Activated CD8-positive, alpha-beta memory T cell treated with anti-CD3 and anti-CD28 coated beads, Interleukin-2, amount 10 ng/mL, durations not matched to agents 7 days and 5 days (primary cell): ENCODE measurements around the gene CHMP1B. TPM values are rescaled to one million over a fixed set of nuclear protein-coding genes. Genes with fewer than 3 reads are reported as not detected.

ENCODE experiments used
- ATAC-seq: fragments of 150-1000 bp; cut with Tn5 transposase; one replicate; pipeline ENCODE4 v1.10.0; 2021; ENCODE audit warnings: moderate library complexity
- CTCF ChIA-PET: fragments of 350-600 bp; sonication (Branson Sonifier 250); formaldehyde crosslinking; loops from one replicate; lab custom pipeline; 2021; ENCODE audit warnings: antibody characterized with exemption; lab: Charles Lee
- DNase-seq: peaks from one replicate; pipeline ENCODE4 v3.0.0-alpha.2; 2020
- H3K27ac Mint-ChIP-seq: one replicate; pipeline ENCODE4 v1.8.0; 2021; ENCODE audit warnings: mild to moderate bottlenecking, mixed read lengths
- H3K27me3 Mint-ChIP-seq: one replicate; pipeline ENCODE4 v1.8.0; 2021; ENCODE audit warnings: mixed read lengths
- H3K36me3 Mint-ChIP-seq: one replicate; pipeline ENCODE4 v1.8.0; 2021; ENCODE audit warnings: mild to moderate bottlenecking, mixed read lengths
- H3K4me1 Mint-ChIP-seq: one replicate; pipeline ENCODE4 v1.8.0; 2021; ENCODE audit warnings: mixed read lengths
- H3K4me3 Mint-ChIP-seq: one replicate; pipeline ENCODE4 v1.8.0; 2021; ENCODE audit warnings: mild to moderate bottlenecking, moderate library complexity, mixed read lengths
- H3K9me3 Mint-ChIP-seq: one replicate; pipeline ENCODE4 v1.8.0; 2022; ENCODE audit warnings: low read depth, mixed read lengths
- total RNA-seq, 2 experiments: library from RNA; stranded (reverse); gene quantifications; one replicate each; pipeline ENCODE4 v1.2.3, GENCODE V29; 2021

CHMP1B gene
- 10 to 100 TPM; 23.4 to 27.1 TPM for total RNA-seq

GRCh38 chr18:11851146-11851805, at the start of gene CHMP1B:
Gene CHMP1B, plus strand, starts transcription at chr18:11851413. Its CDS starts 99 bp downstream, at chr18:11851512.
- CTCF ChIA-PET, result interaction anchor here (2.0 kb wide), 1 partner anchor 144 kb away, joined by 6 read pairs; no protein-coding TSS in a partner anchor
- H3K4me3 Mint-ChIP-seq, result peak within 1 kb of the TSS; percentile 98

GRCh38 chr18:11801573-11801972, 49.6 kb upstream of the CHMP1B start:
- Mint-ChIP-seq H3K36me3 (no peaks in the 10 kb centered on the region), H3K9me3 (no peaks in the 10 kb centered on the region), H3K27me3 (peaks cover 21% of the 10 kb centered on the region), H3K27ac (no peak overlapping the region), H3K4me3 (no peak overlapping the region), H3K4me1 (no peaks in the 10 kb centered on the region)
- DNase-seq, result no peak
- ATAC-seq, result no peak
- CTCF ChIA-PET, result no interaction called here

More at GRCh38 chr18:11851146-11851805, at the start of gene CHMP1B:
- H3K27me3 Mint-ChIP-seq, result no peaks in the 10 kb centered on the region
- peak within 1 kb of the TSS; percentile 99 for H3K27ac Mint-ChIP-seq
- H3K9me3 Mint-ChIP-seq, result no peaks in the 10 kb centered on the region
- peak; percentile 94 for ATAC-seq
- H3K4me1 Mint-ChIP-seq, result peaks cover 25% of the 10 kb centered on the region
- H3K36me3 Mint-ChIP-seq, result peaks cover 3% of the 10 kb centered on the region
- peak; percentile 98 for DNase-seq

- Mint-ChIP-seq H3K4me1 (no peaks in the 10 kb centered on the region), H3K4me3 (no peak overlapping the region), H3K27ac (no peak overlapping the region), H3K36me3 (no peaks in the 10 kb centered on the region), H3K9me3 (no peaks in the 10 kb centered on the region), H3K27me3 (peaks cover 21% of the 10 kb centered on the region)
- DNase-seq (no peak), ATAC-seq (no peak)
- CTCF ChIA-PET, result no interaction called here
These were observed 49.1 kb upstream of the CHMP1B start for GRCh38 chr18:11802158-11802557.

GRCh38 chr18:11802586-11802985, 48.6 kb upstream of the CHMP1B start:
- ATAC-seq (no peak), DNase-seq (no peak)
- Mint-ChIP-seq H3K27me3 (peaks cover 20% of the 10 kb centered on the region), H3K27ac (no peak overlapping the region), H3K9me3 (no peaks in the 10 kb centered on the region), H3K4me3 (no peak overlapping the region), H3K4me1 (no peaks in the 10 kb centered on the region), H3K36me3 (no peaks in the 10 kb centered on the region)
- CTCF ChIA-PET, result no interaction called here

- no peaks in the 10 kb centered on the region for H3K36me3 Mint-ChIP-seq
- CTCF ChIA-PET, result no interaction called here
- no peaks in the 10 kb centered on the region for H3K4me1 Mint-ChIP-seq
- no peak overlapping the region for H3K27ac Mint-ChIP-seq
- DNase-seq, result no peak
- no peaks in the 10 kb centered on the region for H3K9me3 Mint-ChIP-seq
- H3K4me3 Mint-ChIP-seq, result no peak overlapping the region
- no peak for ATAC-seq
- H3K27me3 Mint-ChIP-seq, result peaks cover 11% of the 10 kb centered on the region
These were observed 44.0 kb upstream of the CHMP1B start for GRCh38 chr18:11807233-11807632.

- no peaks in the 10 kb centered on the region for H3K36me3 Mint-ChIP-seq
- no peaks in the 10 kb centered on the region for H3K4me1 Mint-ChIP-seq
- no peaks in the 10 kb centered on the region for H3K9me3 Mint-ChIP-seq
- peaks cover 11% of the 10 kb centered on the region for H3K27me3 Mint-ChIP-seq
- ATAC-seq (no peak), DNase-seq (no peak)
- H3K27ac Mint-ChIP-seq, result no peak overlapping the region
- CTCF ChIA-PET, result no interaction called here
- H3K4me3 Mint-ChIP-seq, result no peak overlapping the region
These were observed 43.0 kb upstream of the CHMP1B start for GRCh38 chr18:11808001-11808855.

GRCh38 chr18:11809895-11810294, 41.3 kb upstream of the CHMP1B start:
- ATAC-seq, result no peak
- Mint-ChIP-seq H3K9me3 (no peaks in the 10 kb centered on the region), H3K4me3 (no peak overlapping the region), H3K27ac (no peak overlapping the region), H3K27me3 (peaks cover 11% of the 10 kb centered on the region), H3K4me1 (no peaks in the 10 kb centered on the region), H3K36me3 (no peaks in the 10 kb centered on the region)
- no peak for DNase-seq
- CTCF ChIA-PET, result no interaction called here

- Mint-ChIP-seq H3K4me3 (no peak overlapping the region), H3K9me3 (no peaks in the 10 kb centered on the region), H3K27me3 (peaks cover 11% of the 10 kb centered on the region), H3K36me3 (no peaks in the 10 kb centered on the region), H3K27ac (no peak overlapping the region), H3K4me1 (no peaks in the 10 kb centered on the region)
- no peak for DNase-seq
- CTCF ChIA-PET, result no interaction called here
- ATAC-seq, result no peak
These were observed 40.8 kb upstream of the CHMP1B start for GRCh38 chr18:11810379-11810778.

GRCh38 chr18:11811009-11811408, 40.2 kb upstream of the CHMP1B start:
- CTCF ChIA-PET, result no interaction called here
- Mint-ChIP-seq H3K36me3 (no peaks in the 10 kb centered on the region), H3K4me1 (no peaks in the 10 kb centered on the region), H3K4me3 (no peak overlapping the region), H3K9me3 (no peaks in the 10 kb centered on the region), H3K27ac (no peak overlapping the region), H3K27me3 (peaks cover 6% of the 10 kb centered on the region)
- DNase-seq, result no peak
- ATAC-seq, result no peak

- Mint-ChIP-seq H3K9me3 (no peaks in the 10 kb centered on the region), H3K4me3 (no peak overlapping the region), H3K4me1 (no peaks in the 10 kb centered on the region), H3K36me3 (no peaks in the 10 kb centered on the region), H3K27ac (no peak overlapping the region), H3K27me3 (peaks cover 13% of the 10 kb centered on the region)
- CTCF ChIA-PET, result no interaction called here
- ATAC-seq (no peak), DNase-seq (no peak)
These were observed 34.0 kb upstream of the CHMP1B start for GRCh38 chr18:11817229-11817628.

GRCh38 chr18:11818486-11819203, 32.6 kb upstream of the CHMP1B start:
- ATAC-seq (no peak), DNase-seq (no peak)
- Mint-ChIP-seq H3K4me3 (no peak overlapping the region), H3K9me3 (no peaks in the 10 kb centered on the region), H3K27ac (no peak overlapping the region), H3K4me1 (no peaks in the 10 kb centered on the region), H3K36me3 (no peaks in the 10 kb centered on the region), H3K27me3 (peaks cover 13% of the 10 kb centered on the region)
- CTCF ChIA-PET, result no interaction called here

- Mint-ChIP-seq H3K4me3 (no peak overlapping the region), H3K9me3 (no peaks in the 10 kb centered on the region), H3K36me3 (no peaks in the 10 kb centered on the region), H3K4me1 (no peaks in the 10 kb centered on the region), H3K27me3 (peaks cover 13% of the 10 kb centered on the region), H3K27ac (no peak overlapping the region)
- DNase-seq, result no peak
- ATAC-seq, result no peak
- CTCF ChIA-PET, result no interaction called here
These were observed 31.3 kb upstream of the CHMP1B start for GRCh38 chr18:11819938-11820337.

GRCh38 chr18:11820697-11821096, 30.5 kb upstream of the CHMP1B start:
- CTCF ChIA-PET, result no interaction called here
- peaks cover 13% of the 10 kb centered on the region for H3K27me3 Mint-ChIP-seq
- no peaks in the 10 kb centered on the region for H3K9me3 Mint-ChIP-seq
- H3K36me3 Mint-ChIP-seq, result no peaks in the 10 kb centered on the region
- ATAC-seq (no peak), DNase-seq (no peak)
- no peak overlapping the region for H3K4me3 Mint-ChIP-seq
- no peaks in the 10 kb centered on the region for H3K4me1 Mint-ChIP-seq
- H3K27ac Mint-ChIP-seq, result no peak overlapping the region
